GM10266 (cell line): Measurements from ENCODE around the gene NAA50.

ENCODE experiments used
- DNase-seq: peaks from one replicate; pipeline ENCODE4 v3.0.0; 2012; ENCODE audit errors: extremely low spot score
- TF ChIP-seq, protein P1 (sequence below): IDR thresholded peaks from 2 replicates; pipeline ENCODE4 v1.5.1; 2012; ENCODE audit warnings: mild to moderate bottlenecking, low read depth; ENCODE audit not compliant: control insufficient read depth, insufficient read depth; ENCODE audit errors: missing control alignments

The NAA50 gene

DNA sequence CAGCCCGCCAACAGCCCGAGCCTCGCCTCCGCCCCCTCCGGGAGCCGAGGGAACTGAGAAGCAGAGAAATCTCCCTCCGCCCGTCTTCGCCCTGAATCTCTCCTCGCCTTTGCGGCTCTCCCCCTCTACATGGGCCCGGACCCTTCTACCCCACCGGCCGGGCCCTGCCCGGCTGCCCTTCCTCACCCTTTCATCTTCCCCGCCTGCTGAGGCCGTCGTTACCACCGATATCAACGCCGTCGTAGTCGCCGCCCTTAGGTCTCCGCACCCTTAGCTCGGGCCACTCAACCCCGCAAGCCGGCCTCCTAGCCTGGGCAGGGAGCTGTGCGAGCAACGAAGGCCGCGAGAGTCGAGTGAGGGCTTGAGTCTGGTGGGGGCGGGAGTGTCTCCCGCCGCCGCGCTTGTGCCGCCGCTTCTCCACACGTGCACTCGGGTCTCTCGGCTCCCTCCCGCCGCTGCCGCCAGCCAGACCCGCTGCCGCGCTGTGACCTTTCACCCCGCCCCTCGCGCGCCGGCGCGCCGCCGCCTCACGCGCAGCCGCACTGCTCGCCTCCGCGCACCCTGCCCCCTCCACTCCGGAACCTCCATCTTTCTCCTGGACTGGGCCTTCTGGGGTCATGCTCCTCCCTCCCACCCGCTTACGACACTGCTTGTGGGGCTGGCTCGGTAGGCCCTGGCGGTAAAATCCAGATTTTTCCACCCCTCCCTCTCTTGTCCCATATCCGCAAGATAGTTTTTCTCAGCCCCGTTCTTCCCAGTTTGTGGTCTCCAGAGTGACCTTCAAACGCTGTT lies at the start of gene NAA50:
TSS of gene NAA50 (minus strand) at position 494 of the 792 bp plus-strand sequence. CDS start at position 194, 300 bp downstream.
- peak; percentile 91 for DNase-seq
- TF ChIP-seq, protein P1, sequence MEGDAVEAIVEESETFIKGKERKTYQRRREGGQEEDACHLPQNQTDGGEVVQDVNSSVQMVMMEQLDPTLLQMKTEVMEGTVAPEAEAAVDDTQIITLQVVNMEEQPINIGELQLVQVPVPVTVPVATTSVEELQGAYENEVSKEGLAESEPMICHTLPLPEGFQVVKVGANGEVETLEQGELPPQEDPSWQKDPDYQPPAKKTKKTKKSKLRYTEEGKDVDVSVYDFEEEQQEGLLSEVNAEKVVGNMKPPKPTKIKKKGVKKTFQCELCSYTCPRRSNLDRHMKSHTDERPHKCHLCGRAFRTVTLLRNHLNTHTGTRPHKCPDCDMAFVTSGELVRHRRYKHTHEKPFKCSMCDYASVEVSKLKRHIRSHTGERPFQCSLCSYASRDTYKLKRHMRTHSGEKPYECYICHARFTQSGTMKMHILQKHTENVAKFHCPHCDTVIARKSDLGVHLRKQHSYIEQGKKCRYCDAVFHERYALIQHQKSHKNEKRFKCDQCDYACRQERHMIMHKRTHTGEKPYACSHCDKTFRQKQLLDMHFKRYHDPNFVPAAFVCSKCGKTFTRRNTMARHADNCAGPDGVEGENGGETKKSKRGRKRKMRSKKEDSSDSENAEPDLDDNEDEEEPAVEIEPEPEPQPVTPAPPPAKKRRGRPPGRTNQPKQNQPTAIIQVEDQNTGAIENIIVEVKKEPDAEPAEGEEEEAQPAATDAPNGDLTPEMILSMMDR: no peak

DNA sequence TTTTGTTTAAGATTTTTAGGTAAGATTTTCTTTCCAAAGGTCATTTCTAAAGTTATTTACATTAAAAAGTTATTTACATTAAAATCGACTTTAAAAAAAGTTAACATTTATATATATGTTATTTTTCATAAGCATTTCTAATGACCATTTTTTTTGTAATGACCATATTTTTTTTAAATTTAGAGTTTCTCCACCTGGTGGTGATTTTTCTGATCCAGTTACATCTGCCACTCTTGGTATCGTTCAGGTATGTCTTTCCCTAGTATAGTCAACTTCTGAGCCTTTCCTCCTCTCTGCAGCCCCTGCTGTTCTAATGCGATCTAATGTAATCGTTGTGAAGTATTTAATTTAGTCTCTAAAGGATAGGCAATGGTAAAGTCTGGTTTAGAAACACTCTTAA lies 49.6 kb upstream of the NAA50 start:
- TF ChIP-seq, protein P1: no peak

DNA sequence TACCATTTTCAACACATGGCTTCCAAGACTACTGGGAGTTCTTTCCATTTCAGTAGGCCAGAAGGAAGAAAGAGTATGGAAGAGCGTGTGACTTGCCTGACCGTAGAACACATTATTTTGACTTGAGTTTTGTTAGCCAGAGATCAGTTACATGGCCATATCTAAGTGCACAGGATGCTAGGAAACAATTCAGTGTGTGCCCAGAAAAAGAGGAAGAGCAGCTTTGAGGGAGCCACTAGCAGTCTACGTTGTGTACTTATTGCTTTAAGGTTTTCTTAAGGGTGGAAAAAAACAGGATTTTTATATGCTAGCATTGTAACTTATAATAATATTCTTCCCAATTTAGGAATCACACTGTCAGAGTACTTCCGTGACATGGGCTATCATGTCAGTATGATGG lies 48.5 kb upstream of the NAA50 start:
- TF ChIP-seq, protein P1: no peak
- no peak for DNase-seq

More for the DNA sequence above, 49.6 kb upstream of the NAA50 start:
- DNase-seq: no peak

DNA sequence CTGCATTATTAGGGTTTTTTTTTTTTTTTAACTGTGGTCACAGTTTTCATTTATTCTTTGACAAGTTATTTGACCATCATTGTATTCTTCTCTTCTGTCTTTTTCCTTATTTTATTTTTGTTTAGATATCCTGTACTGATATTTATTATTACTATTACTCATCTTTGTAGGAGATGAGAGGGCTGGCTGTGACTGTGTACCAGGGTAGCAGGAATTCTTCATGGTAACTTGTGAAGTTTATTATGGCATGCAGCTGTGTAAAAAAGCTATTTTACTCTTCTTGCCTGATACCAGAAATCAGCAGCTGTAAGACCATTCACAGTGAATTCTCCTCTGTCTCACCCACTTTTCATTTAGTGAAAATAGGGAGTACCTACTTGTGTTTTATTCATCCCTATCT lies 45.3 kb upstream of the NAA50 start:
- TF ChIP-seq, protein P1: no peak
- no peak for DNase-seq

DNA sequence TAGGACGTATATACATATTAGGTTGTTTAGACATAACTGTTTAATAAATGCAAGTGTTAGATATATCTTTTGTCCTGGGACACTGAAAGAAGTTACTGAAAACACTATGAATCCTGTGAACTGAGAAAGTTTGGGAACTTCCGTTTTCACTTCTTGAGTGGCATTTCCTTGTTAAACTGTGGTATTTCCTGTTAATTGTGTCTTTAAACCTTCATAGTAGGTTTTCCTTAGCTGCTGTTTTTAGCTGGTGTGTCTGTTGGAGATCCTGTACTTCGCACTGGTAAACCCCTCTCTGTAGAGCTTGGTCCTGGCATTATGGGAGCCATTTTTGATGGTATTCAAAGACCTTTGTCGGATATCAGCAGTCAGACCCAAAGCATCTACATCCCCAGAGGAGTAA lies 37.9 kb upstream of the NAA50 start:
- TF ChIP-seq, protein P1: no peak
- DNase-seq: no peak

DNA sequence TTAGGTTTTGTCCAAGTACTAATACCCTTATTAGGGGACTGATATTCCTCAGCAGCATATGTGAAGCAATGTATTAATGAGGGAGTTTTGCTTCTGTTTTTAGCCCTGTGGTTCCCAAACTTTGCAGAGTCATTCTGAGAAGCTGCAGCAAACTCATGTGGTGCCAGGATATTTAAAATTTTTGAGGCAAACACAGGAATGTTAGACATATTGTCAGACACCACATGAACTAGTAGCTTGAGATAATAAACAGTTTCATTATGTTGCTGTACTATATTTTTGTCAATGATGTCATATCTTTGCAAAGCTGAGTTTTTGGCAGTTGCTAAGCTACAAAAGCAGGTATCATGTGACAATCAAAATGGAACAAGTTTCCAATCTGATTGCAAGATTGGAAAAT lies 37.4 kb upstream of the NAA50 start:
- DNase-seq: peak; percentile 43
- TF ChIP-seq, protein P1: no peak

DNA sequence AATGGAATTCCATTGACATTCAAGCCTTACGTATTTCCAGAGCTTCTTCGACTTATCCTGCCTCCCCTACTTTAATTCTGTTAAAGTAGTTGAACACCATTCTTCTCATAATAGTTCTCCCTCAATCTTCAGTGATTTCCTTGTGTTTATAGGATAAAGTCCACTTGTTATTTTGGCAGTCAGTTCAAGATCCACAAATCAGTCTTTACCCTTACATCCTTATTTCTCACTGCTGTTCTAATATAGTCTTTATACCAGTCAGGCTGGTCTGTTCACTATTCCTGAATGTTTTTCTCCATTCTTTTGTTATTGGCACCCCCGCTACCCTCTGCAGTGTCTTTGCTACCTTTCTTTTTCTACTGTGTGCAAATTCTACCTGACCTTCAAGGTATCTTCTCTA lies 30.5 kb upstream of the NAA50 start:
- DNase-seq: no peak
- TF ChIP-seq, protein P1: no peak
